ENCODE measurements around the gene NCAM1. TPM values are rescaled to one million over a fixed set of nuclear protein-coding genes. Genes with fewer than 3 reads are reported as not detected.

NCAM1 gene
- total and polyA plus RNA-seq, 2 of the 13 experiments (the other 11 are each of a cell fraction or from before 2014, with no cell fraction given): 0.05 TPM; not detected in 1

DNA sequence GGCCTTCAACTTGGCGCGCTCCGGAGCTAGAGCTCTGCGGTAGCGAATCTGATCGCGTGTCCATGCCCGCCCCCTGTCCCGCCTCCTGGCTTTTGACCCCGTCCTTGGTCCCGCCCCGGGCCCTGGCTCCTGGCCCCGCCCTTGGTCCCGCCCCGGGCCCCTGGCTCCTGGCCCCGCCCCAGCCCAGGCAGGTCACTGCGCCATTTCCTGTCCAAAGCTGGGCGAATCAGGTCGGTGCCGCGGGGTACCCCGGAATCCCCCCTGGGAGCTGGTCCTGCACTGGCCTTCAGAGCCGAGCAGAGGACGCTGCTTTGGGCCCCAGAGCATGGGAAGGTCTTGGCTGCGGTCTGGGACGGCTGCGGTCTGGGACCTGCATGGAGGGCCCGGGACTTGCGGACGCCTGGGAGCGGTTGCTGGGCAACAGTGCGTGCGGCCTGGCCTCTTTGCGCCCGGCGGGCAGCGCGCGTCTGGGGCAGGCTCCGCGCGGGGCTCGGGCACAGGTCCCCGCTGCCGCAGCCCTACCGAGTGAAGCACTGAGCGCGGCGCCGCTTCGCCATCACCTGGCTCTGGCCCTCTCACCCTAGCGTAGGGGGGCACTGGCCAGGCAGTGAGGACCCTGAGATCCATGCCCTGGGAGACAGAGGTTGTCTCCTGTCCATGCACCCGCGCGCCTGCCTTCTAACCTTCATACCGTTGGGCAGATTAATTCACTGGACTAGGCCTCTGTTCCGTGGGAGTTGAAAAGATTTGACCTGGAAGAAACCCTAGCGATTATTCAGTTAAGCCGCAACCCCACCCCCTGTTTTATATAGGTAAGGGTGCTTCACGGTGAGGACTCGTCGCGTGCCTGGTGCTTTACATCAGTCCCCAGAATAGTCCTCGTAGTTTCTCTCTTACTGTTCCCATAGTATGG, 353.4 kb downstream of the NCAM1 start, which contains the start of gene TTC12 (continued):
- TF ChIP-seq ZNF343 (CRISPR knock-in tag; IDR thresholded peaks at IDR 0.05): no peak; the same call in 1 of the 2 replicates
- TF ChIP-seq ZNF513 (CRISPR knock-in tag; conservative IDR thresholded peaks at IDR 0.05): no peak
- TF ChIP-seq YEATS4 (CRISPR knock-in tag; IDR thresholded peaks at IDR 0.05; ENCODE audit: borderline replicate concordance): peak; percentile 39; the same call in 1 of the 2 replicates
- TF ChIP-seq, protein P1, sequence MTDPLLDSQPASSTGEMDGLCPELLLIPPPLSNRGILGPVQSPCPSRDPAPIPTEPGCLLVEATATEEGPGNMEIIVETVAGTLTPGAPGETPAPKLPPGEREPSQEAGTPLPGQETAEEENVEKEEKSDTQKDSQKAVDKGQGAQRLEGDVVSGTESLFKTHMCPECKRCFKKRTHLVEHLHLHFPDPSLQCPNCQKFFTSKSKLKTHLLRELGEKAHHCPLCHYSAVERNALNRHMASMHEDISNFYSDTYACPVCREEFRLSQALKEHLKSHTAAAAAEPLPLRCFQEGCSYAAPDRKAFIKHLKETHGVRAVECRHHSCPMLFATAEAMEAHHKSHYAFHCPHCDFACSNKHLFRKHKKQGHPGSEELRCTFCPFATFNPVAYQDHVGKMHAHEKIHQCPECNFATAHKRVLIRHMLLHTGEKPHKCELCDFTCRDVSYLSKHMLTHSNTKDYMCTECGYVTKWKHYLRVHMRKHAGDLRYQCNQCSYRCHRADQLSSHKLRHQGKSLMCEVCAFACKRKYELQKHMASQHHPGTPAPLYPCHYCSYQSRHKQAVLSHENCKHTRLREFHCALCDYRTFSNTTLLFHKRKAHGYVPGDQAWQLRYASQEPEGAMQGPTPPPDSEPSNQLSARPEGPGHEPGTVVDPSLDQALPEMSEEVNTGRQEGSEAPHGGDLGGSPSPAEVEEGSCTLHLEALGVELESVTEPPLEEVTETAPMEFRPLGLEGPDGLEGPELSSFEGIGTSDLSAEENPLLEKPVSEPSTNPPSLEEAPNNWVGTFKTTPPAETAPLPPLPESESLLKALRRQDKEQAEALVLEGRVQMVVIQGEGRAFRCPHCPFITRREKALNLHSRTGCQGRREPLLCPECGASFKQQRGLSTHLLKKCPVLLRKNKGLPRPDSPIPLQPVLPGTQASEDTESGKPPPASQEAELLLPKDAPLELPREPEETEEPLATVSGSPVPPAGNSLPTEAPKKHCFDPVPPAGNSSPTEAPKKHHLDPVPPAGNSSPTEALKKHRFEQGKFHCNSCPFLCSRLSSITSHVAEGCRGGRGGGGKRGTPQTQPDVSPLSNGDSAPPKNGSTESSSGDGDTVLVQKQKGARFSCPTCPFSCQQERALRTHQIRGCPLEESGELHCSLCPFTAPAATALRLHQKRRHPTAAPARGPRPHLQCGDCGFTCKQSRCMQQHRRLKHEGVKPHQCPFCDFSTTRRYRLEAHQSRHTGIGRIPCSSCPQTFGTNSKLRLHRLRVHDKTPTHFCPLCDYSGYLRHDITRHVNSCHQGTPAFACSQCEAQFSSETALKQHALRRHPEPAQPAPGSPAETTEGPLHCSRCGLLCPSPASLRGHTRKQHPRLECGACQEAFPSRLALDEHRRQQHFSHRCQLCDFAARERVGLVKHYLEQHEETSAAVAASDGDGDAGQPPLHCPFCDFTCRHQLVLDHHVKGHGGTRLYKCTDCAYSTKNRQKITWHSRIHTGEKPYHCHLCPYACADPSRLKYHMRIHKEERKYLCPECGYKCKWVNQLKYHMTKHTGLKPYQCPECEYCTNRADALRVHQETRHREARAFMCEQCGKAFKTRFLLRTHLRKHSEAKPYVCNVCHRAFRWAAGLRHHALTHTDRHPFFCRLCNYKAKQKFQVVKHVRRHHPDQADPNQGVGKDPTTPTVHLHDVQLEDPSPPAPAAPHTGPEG (CRISPR knock-in tag; IDR thresholded peaks at IDR 0.05): peak; percentile 35; the same call in 1 of the 2 replicates
- peak; percentile 56; the same call in 1 of the 2 replicates for TF ChIP-seq RELA (CRISPR knock-in tag; IDR thresholded peaks at IDR 0.05)
- no peak for TF ChIP-seq MED1 (CRISPR knock-in tag; IDR thresholded peaks at IDR 0.05)
- no peak for TF ChIP-seq MEIS1 (CRISPR knock-in tag; IDR thresholded peaks at IDR 0.05; ENCODE audit: borderline replicate concordance)
- no peak for TF ChIP-seq CTCF (CRISPR knock-in tag; IDR thresholded peaks at IDR 0.05)
- peak; percentile 23; the same call in 1 of the 2 replicates for TF ChIP-seq ZNF281 (CRISPR knock-in tag; IDR thresholded peaks at IDR 0.05; ENCODE audit: borderline replicate concordance)
- TF ChIP-seq TBP (CRISPR knock-in tag; IDR thresholded peaks at IDR 0.05): no peak
- no peak for TF ChIP-seq KLF12 (CRISPR knock-in tag; IDR thresholded peaks at IDR 0.05; ENCODE audit: borderline replicate concordance)
- TF ChIP-seq GATAD2A (CRISPR knock-in tag; IDR thresholded peaks at IDR 0.05): no peak
- TF ChIP-seq TCF7L2 (IDR thresholded peaks at IDR 0.05; ENCODE audit: low read depth, low read length): no peak
- TF ChIP-seq ZNF263 (CRISPR knock-in tag; IDR thresholded peaks at IDR 0.05): no peak
- no peak for TF ChIP-seq ZNF432 (CRISPR knock-in tag; IDR thresholded peaks at IDR 0.05; ENCODE audit: borderline replicate concordance)
- no peak for TF ChIP-seq ZIK1 (CRISPR knock-in tag; IDR thresholded peaks at IDR 0.05; ENCODE audit: borderline replicate concordance, low read depth)
- no peak for TF ChIP-seq ZNF180 (CRISPR knock-in tag; IDR thresholded peaks at IDR 0.05; ENCODE audit: borderline replicate concordance, low read depth)
